Endothelial cell of umbilical vein (primary cell): ENCODE results near the gene NRP2.

Source experiments
- EZH2 ChIP-seq: IDR thresholded peaks from 2 replicates; pipeline ENCODE4 v1.6.1; 2012; ENCODE audit warnings: borderline replicate concordance, low read depth, mild to moderate bottlenecking, moderate library complexity, low read length, inconsistent platforms; ENCODE audit not compliant: severe bottlenecking
- FOS ChIP-seq: IDR thresholded peaks from 2 replicates; pipeline ENCODE4 v1.6.1; 2011; ENCODE audit warnings: mild to moderate bottlenecking, low read length, moderate library complexity, borderline replicate concordance; ENCODE audit not compliant: insufficient read depth
- JUN ChIP-seq: IDR thresholded peaks from 2 replicates; pipeline ENCODE4 v1.6.1; 2011; ENCODE audit warnings: borderline replicate concordance, low read depth; ENCODE audit not compliant: insufficient read length, insufficient read depth
- MAX ChIP-seq: IDR thresholded peaks from 2 replicates; pipeline ENCODE4 v1.6.1; 2011; ENCODE audit not compliant: insufficient read depth, insufficient read length
- POLR2A ChIP-seq: IDR thresholded peaks from 2 replicates; pipeline ENCODE4 v1.6.1; 2012; ENCODE audit warnings: low read depth, mild to moderate bottlenecking, control low read depth, low read length
- POLR2AphosphoS5 ChIP-seq: IDR thresholded peaks from 2 replicates; pipeline ENCODE4 v1.6.1; 2012; ENCODE audit warnings: low read depth, mild to moderate bottlenecking, control low read depth, low read length, moderate library complexity; ENCODE audit not compliant: insufficient read depth
- TF ChIP-seq, protein P1 (sequence below), 2 donors: IDR thresholded peaks; 1 replicate in 1 of 2; 2 replicates in 1 of 2; pipeline ENCODE4 v1.5.1; 2011; ENCODE audit warnings: low read length in 2 of 2, mild to moderate bottlenecking in 2 of 2, moderate library complexity in 2 of 2, control low read depth in 1 of 2, inconsistent platforms in 1 of 2, low read depth in 1 of 2; ENCODE audit not compliant: insufficient read depth in 1 of 2; ENCODE audit errors: extremely low read depth in 1 of 2

DNA sequence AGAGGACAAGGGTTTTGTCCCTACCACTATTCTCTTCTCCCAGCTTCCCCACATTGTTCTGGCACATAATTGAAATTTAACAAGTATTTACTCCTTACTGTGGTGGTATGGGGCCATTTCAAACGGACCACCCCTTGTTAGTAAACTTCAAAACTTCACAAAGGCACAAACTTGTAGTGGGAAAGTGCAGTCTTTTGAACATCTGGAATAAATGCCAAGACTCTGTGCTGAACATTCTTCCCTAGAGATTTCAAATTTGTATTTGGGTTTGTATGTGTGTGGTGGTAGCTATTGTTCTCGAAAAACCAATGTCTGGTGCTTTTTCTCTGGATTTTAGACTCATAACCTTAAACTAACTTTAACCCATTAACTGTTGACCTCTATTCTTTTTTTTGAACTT is 151.6 kb downstream of the NRP2 start:
- no peak for TF ChIP-seq EZH2
- TF ChIP-seq POLR2A: no peak
- TF ChIP-seq, protein P1, sequence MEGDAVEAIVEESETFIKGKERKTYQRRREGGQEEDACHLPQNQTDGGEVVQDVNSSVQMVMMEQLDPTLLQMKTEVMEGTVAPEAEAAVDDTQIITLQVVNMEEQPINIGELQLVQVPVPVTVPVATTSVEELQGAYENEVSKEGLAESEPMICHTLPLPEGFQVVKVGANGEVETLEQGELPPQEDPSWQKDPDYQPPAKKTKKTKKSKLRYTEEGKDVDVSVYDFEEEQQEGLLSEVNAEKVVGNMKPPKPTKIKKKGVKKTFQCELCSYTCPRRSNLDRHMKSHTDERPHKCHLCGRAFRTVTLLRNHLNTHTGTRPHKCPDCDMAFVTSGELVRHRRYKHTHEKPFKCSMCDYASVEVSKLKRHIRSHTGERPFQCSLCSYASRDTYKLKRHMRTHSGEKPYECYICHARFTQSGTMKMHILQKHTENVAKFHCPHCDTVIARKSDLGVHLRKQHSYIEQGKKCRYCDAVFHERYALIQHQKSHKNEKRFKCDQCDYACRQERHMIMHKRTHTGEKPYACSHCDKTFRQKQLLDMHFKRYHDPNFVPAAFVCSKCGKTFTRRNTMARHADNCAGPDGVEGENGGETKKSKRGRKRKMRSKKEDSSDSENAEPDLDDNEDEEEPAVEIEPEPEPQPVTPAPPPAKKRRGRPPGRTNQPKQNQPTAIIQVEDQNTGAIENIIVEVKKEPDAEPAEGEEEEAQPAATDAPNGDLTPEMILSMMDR (IDR thresholded peaks at IDR 0.05; ENCODE audit: extremely low read depth in 1 of 2, insufficient read depth in 1 of 2, low read depth in 1 of 2, low read length in 2 of 2): no peak
- no peak for TF ChIP-seq JUN
- TF ChIP-seq POLR2AphosphoS5: no peak
- TF ChIP-seq FOS: no peak
- TF ChIP-seq MAX: no peak
